ENCODE measurements around the gene PHF11. TPM values are rescaled to one million over a fixed set of nuclear protein-coding genes. Genes with fewer than 3 reads are reported as not detected.

PHF11 gene
- total and polyA plus RNA-seq, 2 of the 13 experiments (the other 11 are each of a cell fraction or from before 2014, with no cell fraction given), result 15.8 to 22.0 TPM

DNA sequence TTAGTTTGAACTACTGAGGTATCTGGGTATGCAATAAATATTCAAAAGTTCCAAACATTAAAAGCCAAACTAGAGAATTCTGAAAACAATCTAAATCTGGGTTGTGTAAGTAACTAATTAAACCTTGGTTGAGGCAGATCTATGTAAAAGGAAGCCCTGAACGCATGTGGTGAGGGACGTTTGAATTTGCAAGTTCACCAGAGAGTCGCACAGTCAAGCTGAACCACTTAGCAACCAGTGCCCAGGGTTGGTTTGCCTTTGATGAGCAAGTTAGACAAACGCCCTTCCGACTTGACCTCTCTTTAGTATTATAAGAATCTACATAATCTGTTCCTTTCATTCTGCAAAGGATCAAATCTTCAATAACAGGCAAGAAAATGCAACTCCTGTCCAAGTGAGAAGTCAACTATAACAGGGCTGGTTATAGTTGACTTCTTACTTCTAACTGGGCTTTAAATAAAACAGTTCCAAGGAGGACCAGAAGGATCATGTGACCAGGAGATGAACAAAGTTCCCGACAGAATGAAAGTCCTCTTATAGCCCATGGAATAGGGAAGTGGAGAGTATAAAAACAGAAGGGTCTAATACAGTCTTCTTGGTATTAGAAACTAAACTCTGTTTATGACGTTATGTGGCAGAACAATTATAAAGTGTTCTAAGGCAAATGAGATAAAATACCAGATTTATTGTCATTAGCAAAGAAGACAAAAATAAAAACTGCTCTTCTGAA, 40.6 kb downstream of the PHF11 start:
- WGBS (ENCODE audit: low lambda C conversion rate), result 89% methylated on average over 7 of the region's 7 CpGs

DNA sequence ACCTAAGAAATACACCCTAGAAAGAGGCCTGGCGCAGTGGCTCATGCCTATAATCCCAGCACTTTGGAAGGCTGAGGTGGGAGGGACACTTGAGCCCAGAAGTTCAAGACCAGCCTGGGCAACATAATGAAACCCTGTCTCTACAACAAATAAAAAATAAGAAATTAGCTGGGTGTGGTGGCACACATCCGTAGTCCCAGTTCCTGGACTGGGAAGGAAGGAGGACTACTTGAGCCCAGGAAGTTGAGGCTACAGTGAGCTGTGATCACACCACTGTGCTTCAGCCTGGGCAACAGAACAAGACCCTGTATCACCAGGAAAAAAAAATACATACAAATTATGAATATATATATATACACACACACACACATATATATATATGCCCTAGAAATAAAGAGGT, 42.7 kb downstream of the PHF11 start:
- Histone ChIP-seq H2AFZ (ENCODE audit: low read length) (no peak overlapping the region), H3K9ac (ENCODE audit: insufficient read depth, low read depth, low read length) (no peak overlapping the region), H3K4me1 (ENCODE audit: insufficient read depth, low read length) (no peaks in the 10 kb centered on the region), H3K9me3 (ENCODE audit: low read length) (no peaks in the 10 kb centered on the region), H3K79me2 (ENCODE audit: insufficient read depth, low read length) (no peaks in the 10 kb centered on the region), H3K36me3 (replicated peaks in 1 of 2; ENCODE audit: control insufficient read depth in 1 of 2, insufficient read depth in 2 of 2, low read length in 2 of 2) (peaks cover 6 to 36% of the 10 kb centered on the region in 2 experiments), H4K20me1 (ENCODE audit: insufficient read depth, low read length) (no peaks in the 10 kb centered on the region), H3K27me3 (ENCODE audit: control insufficient read depth in 1 of 2, insufficient read depth in 2 of 2, low read length in 2 of 2) (no peaks in the 10 kb centered on the region), H3K27ac (ENCODE audit: extremely low read length, insufficient read depth, low read length) (no peak overlapping the region), H3K4me3 (replicated peaks in 1 of 3; ENCODE audit: insufficient read depth in 1 of 3, low read depth in 2 of 3, low read length in 3 of 3) (no peak overlapping the region), H3K4me2 (ENCODE audit: low read depth, low read length) (no peak overlapping the region)
- ATAC-seq (no peak), FAIRE-seq (no peak), DNase-seq (ENCODE audit: low spot score) (no peak)
- ChIA-PET CTCF (ENCODE audit: low intra/inter-chr PET ratio, low total read pairs) (no interaction called here), POLR2A (no interaction called here)
- intact Hi-C loops (cut with micrococcal nuclease; ENCODE audit: unreplicated experiment) (no loop called here), in situ Hi-C loops (cut with HindIII; ENCODE audit: extremely low pct_ligation_motif_present, low pct_unique_long_range_greater_than_20kb) (no loop called here)
- 98% methylated on average over 2 of the region's 2 CpGs for WGBS (ENCODE audit: low lambda C conversion rate)
- no TSS peak for BruUV-seq (replicated peaks)
- no peak for TF ChIP-seq ZNF451 (CRISPR knock-in tag; IDR thresholded peaks at IDR 0.05)
- no peak for TF ChIP-seq PHF21A (CRISPR knock-in tag; IDR thresholded peaks at IDR 0.05)
- TF ChIP-seq, protein P1, sequence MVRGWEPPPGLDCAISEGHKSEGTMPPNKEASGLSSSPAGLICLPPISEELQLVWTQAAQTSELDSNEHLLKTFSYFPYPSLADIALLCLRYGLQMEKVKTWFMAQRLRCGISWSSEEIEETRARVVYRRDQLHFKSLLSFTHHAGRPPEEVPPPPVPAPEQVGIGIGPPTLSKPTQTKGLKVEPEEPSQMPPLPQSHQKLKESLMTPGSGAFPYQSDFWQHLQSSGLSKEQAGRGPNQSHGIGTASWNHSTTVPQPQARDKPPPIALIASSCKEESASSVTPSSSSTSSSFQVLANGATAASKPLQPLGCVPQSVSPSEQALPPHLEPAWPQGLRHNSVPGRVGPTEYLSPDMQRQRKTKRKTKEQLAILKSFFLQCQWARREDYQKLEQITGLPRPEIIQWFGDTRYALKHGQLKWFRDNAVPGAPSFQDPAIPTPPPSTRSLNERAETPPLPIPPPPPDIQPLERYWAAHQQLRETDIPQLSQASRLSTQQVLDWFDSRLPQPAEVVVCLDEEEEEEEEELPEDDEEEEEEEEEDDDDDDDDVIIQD (CRISPR knock-in tag; IDR thresholded peaks at IDR 0.05; ENCODE audit: low read depth), result no peak
- no peak for TF ChIP-seq ZNF777 (CRISPR knock-in tag; IDR thresholded peaks at IDR 0.05)
- TF ChIP-seq ZFP37 (CRISPR knock-in tag; IDR thresholded peaks at IDR 0.05; ENCODE audit: borderline replicate concordance), result no peak
- no peak for TF ChIP-seq ZNF326 (CRISPR knock-in tag; IDR thresholded peaks at IDR 0.05; ENCODE audit: borderline replicate concordance)
- no peak for TF ChIP-seq SNRNP70 (IDR thresholded peaks at IDR 0.05; ENCODE audit: low read depth, low read length)
- TF ChIP-seq GATAD1 (CRISPR knock-in tag; IDR thresholded peaks at IDR 0.05), result no peak

More for the DNA sequence above, 40.6 kb downstream of the PHF11 start:
- intact Hi-C loops (cut with micrococcal nuclease; ENCODE audit: unreplicated experiment), result no loop called here
- in situ Hi-C loops (cut with HindIII; ENCODE audit: extremely low pct_ligation_motif_present, low pct_unique_long_range_greater_than_20kb), result no loop called here
- no peak overlapping the region for H3K4me3 ChIP-seq (replicated peaks in 1 of 3; ENCODE audit: insufficient read depth in 1 of 3, low read depth in 2 of 3, low read length in 3 of 3)
- no peaks in the 10 kb centered on the region for H3K4me1 ChIP-seq (ENCODE audit: insufficient read depth, low read length)
- TF ChIP-seq ZSCAN25 (CRISPR knock-in tag; IDR thresholded peaks at IDR 0.05), result no peak
- ATAC-seq (no peak), FAIRE-seq (no peak), DNase-seq (ENCODE audit: low spot score) (no peak)
- H2AFZ ChIP-seq (ENCODE audit: low read length), result no peak overlapping the region
- no peak overlapping the region for H3K4me2 ChIP-seq (ENCODE audit: low read depth, low read length)
- ChIA-PET POLR2A (no interaction called here), CTCF (ENCODE audit: low intra/inter-chr PET ratio, low total read pairs) (no interaction called here)
- no peaks in the 10 kb centered on the region for H3K79me2 ChIP-seq (ENCODE audit: insufficient read depth, low read length)
- no peaks in the 10 kb centered on the region for H3K9me3 ChIP-seq (ENCODE audit: low read length)
- H3K27me3 ChIP-seq (ENCODE audit: control insufficient read depth in 1 of 2, insufficient read depth in 2 of 2, low read length in 2 of 2), result no peaks in the 10 kb centered on the region
- H3K9ac ChIP-seq (ENCODE audit: insufficient read depth, low read depth, low read length), result no peak overlapping the region
- BruUV-seq (replicated peaks), result no TSS peak
- no peaks in the 10 kb centered on the region for H4K20me1 ChIP-seq (ENCODE audit: insufficient read depth, low read length)
- H3K36me3 ChIP-seq (replicated peaks in 1 of 2; ENCODE audit: control insufficient read depth in 1 of 2, insufficient read depth in 2 of 2, low read length in 2 of 2), result peaks cover 6 to 33% of the 10 kb centered on the region in 2 experiments
- H3K27ac ChIP-seq (ENCODE audit: extremely low read length, insufficient read depth, low read length), result no peak overlapping the region

All from HepG2 (cell line).